GM12878 (cell line): ENCODE measurements around the gene ASIC1. TPM values are rescaled to one million over a fixed set of nuclear protein-coding genes. Genes with fewer than 3 reads are reported as not detected.

ENCODE experiments used
- ATAC-seq: fragments of 200-7000 bp; cut with Tn5 transposase; 3 replicates; pipeline ENCODE4 v1.9.1; 2020; ENCODE audit warnings: mild to moderate bottlenecking, moderate library complexity
- BruUV-seq: library from RNA; stranded (reverse); fragments of 400-500 nt; replicated peaks from 2 replicates; lab custom pipeline; 2021; lab: Mats Ljungman, UMichigan
- CTCF ChIA-PET: fragments of 300-600 bp; sonication (Branson Sonifier 250); formaldehyde crosslinking; extraction: SDS; loops from one replicate; lab custom pipeline; 2021; ENCODE audit warnings: inconsistent platforms; lab: Yijun Ruan, JAX
- POLR2A ChIA-PET: fragments of 350-600 bp; formaldehyde crosslinking; extraction: SDS; loops from one replicate; lab custom pipeline; 2021; ENCODE audit warnings: inconsistent platforms; lab: Charles Lee
- RAD21 ChIA-PET: fragments of 300-600 bp; sonication (Branson Sonifier 250); formaldehyde crosslinking; loops from one replicate; lab custom pipeline; 2023; ENCODE audit warnings: antibody characterized with exemption; ENCODE audit not compliant: unreplicated experiment; lab: Charles Lee
- SMC1A ChIA-PET: fragments of 300-600 bp; sonication (Branson Sonifier 250); formaldehyde crosslinking; loops from one replicate; lab custom pipeline; 2023; ENCODE audit not compliant: unreplicated experiment, uncharacterized antibody; lab: Charles Lee
- DNase-seq: peaks from one replicate; pipeline ENCODE4 v3.0.0-alpha.2; 2011; ENCODE audit warnings: low read depth, low spot score
- FAIRE-seq: peaks from 3 replicates; lab custom pipeline; 2011; peaks lifted over from hg19 to GRCh38; lab: Jason Lieb, UNC
- H2AFZ ChIP-seq: 2 replicates; pipeline ENCODE4 v1.6.0; 2011; ENCODE audit warnings: low read depth, low read length, control low read depth; ENCODE audit not compliant: control insufficient read depth
- H3K27ac ChIP-seq: 2 replicates; pipeline ENCODE4 v1.5.1; 2011; ENCODE audit warnings: control low read depth; ENCODE audit not compliant: control insufficient read depth, insufficient read depth
- H3K27me3 ChIP-seq, 2 experiments: replicated peaks in 1 of 2; 2 replicates each; pipeline versions ENCODE4 v1.6.0 to v1.6.1; 2011; ENCODE audit warnings: low read length in 1 of 2; ENCODE audit not compliant: control insufficient read depth in 2 of 2, insufficient read depth in 2 of 2
- H3K36me3 ChIP-seq, 2 experiments: 2 replicates each; pipeline ENCODE4 v1.5.1; 2011; ENCODE audit warnings: low read length in 1 of 2; ENCODE audit not compliant: control insufficient read depth in 2 of 2, insufficient read depth in 2 of 2
- H3K4me1 ChIP-seq: 2 replicates; pipeline ENCODE4 v1.6.1; 2011; ENCODE audit warnings: mild to moderate bottlenecking, low read length, moderate library complexity, mixed read lengths; ENCODE audit not compliant: control insufficient read depth, insufficient read depth
- H3K4me2 ChIP-seq: 2 replicates; pipeline ENCODE4 v1.6.0; 2011; ENCODE audit warnings: control low read depth; ENCODE audit not compliant: control insufficient read depth, insufficient read depth
- H3K4me3 ChIP-seq: fragments of 200-600 bp; sonication (generic); 2 replicates; pipeline ENCODE4 v1.5.1; 2016
- H3K79me2 ChIP-seq: 2 replicates; pipeline ENCODE4 v1.6.0; 2011; ENCODE audit warnings: low read length; ENCODE audit not compliant: control insufficient read depth, insufficient read depth
- H3K9ac ChIP-seq: 2 replicates; pipeline ENCODE4 v1.8.0; 2011; ENCODE audit warnings: low read length, control low read depth, mixed read lengths; ENCODE audit not compliant: control insufficient read depth, insufficient read depth
- H3K9me3 ChIP-seq: replicated peaks from 3 replicates; pipeline ENCODE4 v1.5.1; 2011; ENCODE audit warnings: mild to moderate bottlenecking, low read length; ENCODE audit not compliant: control insufficient read depth, insufficient read depth
- H4K20me1 ChIP-seq: 2 replicates; pipeline ENCODE4 v1.6.0; 2011; ENCODE audit not compliant: control insufficient read depth, insufficient read depth
- CBFB ChIP-seq: IDR thresholded peaks from 2 replicates; pipeline ENCODE4 v1.6.1; 2016; ENCODE audit warnings: antibody characterized with exemption, low read depth
- FOXM1 ChIP-seq: IDR thresholded peaks from 2 replicates; pipeline ENCODE4 v1.6.1; 2012; ENCODE audit warnings: low read depth, mild to moderate bottlenecking, inconsistent platforms, low read length, moderate library complexity
- GATAD2B ChIP-seq: fragments of 450-650 bp; conservative IDR thresholded peaks from 2 replicates; pipeline ENCODE4 v1.6.1; 2017; ENCODE audit warnings: low read depth, mild to moderate bottlenecking, moderate library complexity
- HDAC2 ChIP-seq: fragments of 200-600 bp; sonication (generic); IDR thresholded peaks from 2 replicates; pipeline ENCODE4 v1.6.1; 2017
- PML ChIP-seq: IDR thresholded peaks from 2 replicates; pipeline ENCODE4 v1.6.1; 2012; ENCODE audit warnings: low read length, inconsistent platforms
- POLR2AphosphoS2 ChIP-seq: IDR thresholded peaks from 2 replicates; pipeline ENCODE4 v1.6.1; 2011; ENCODE audit warnings: low read depth, mild to moderate bottlenecking, low read length, improper control_type of control experiment, moderate library complexity
- POU2F2 ChIP-seq: IDR thresholded peaks from 3 replicates; pipeline ENCODE4 v1.6.1; 2011; ENCODE audit warnings: low read depth, mild to moderate bottlenecking, low read length, borderline replicate concordance
- SMARCA5 ChIP-seq: fragments of 450-650 bp; IDR thresholded peaks from 2 replicates; pipeline ENCODE4 v1.6.1; 2017; ENCODE audit warnings: mild to moderate bottlenecking
- SMC3 ChIP-seq: IDR thresholded peaks from 2 replicates; pipeline ENCODE4 v1.6.1; 2011; ENCODE audit warnings: low read length, improper control_type of control experiment, borderline replicate concordance
- SREBF2 ChIP-seq: IDR thresholded peaks from 2 replicates; pipeline ENCODE4 v1.6.1; 2012; ENCODE audit warnings: mild to moderate bottlenecking, low read length
- USF2 ChIP-seq: IDR thresholded peaks from 2 replicates; pipeline ENCODE4 v1.6.1; 2011; ENCODE audit warnings: low read depth, low read length, improper control_type of control experiment, borderline replicate concordance
- WRNIP1 ChIP-seq: IDR thresholded peaks from 2 replicates; pipeline ENCODE4 v1.6.1; 2011; ENCODE audit warnings: low read depth, low read length, improper control_type of control experiment, borderline replicate concordance
- YBX1 ChIP-seq: fragments of 450-650 bp; IDR thresholded peaks from 2 replicates; pipeline ENCODE4 v1.6.1; 2016; ENCODE audit warnings: antibody characterized with exemption
- ZNF217 ChIP-seq: fragments of 450-650 bp; IDR thresholded peaks from 2 replicates; pipeline ENCODE4 v1.6.1; 2017; ENCODE audit warnings: antibody characterized with exemption, mild to moderate bottlenecking
- ZNF687 ChIP-seq: fragments of 450-650 bp; IDR thresholded peaks from 2 replicates; pipeline ENCODE4 v1.6.1; 2017; ENCODE audit warnings: mild to moderate bottlenecking, moderate library complexity
- WGBS: methylation state at CpG from one replicate; pipeline ENCODE4 v1.1.6; 2016; ENCODE audit warnings: low lambda C conversion rate; ENCODE audit not compliant: insufficient replicate concordance, insufficient coverage; ENCODE audit errors: missing lambda C conversion rate; 5-methylcytosine and 5-hydroxymethylcytosine counted together
- in situ Hi-C: fragments of 300-500 bp; cut with MboI; formaldehyde crosslinking; loops from 9 replicates; pipeline ENCODE4 v1.14.3; 2018; ENCODE audit warnings: mixed read lengths
- intact Hi-C: fragments of 100-400 bp; cut with micrococcal nuclease; formaldehyde crosslinking; loops from one replicate; pipeline ENCODE4 v1.14.2; 2022; ENCODE audit not compliant: unreplicated experiment
- polyA plus RNA-seq, 11 experiments: library from polyadenylated mRNA; depleted of rRNA in 4 of 11; unstranded in 6 of 11; stranded (reverse) in 5 of 11; fragments of >200 nt; fragmentation: Nextera tagmentation in 4 of 11; fragmentation: Illumina TruSeq in 1 of 11; extraction: Ambion mirVana in 4 of 11; extraction: Trizol in 1 of 11; gene quantifications; 1 replicate in 1 of 11; 2 replicates in 10 of 11; pipeline versions ENCODE4 v1.2.1 to v1.2.3, GENCODE V29; 2011 to 2016; ENCODE audit warnings: inconsistent platforms in 2 of 11, missing spikeins in 2 of 11, low read depth in 1 of 11
- total RNA-seq, 4 experiments: library from RNA; depleted of rRNA in 3 of 4; stranded (reverse); fragments of >200 nt in 3 of 4; fragmentation: Illumina TruSeq in 1 of 4; extraction: Trizol in 1 of 4; gene quantifications; 2 replicates each; pipeline versions ENCODE4 v1.2.1 to v1.2.3, GENCODE V29; 2013 to 2021
- TF ChIP-seq, protein P1 (sequence below), 3 experiments: IDR thresholded peaks in 2 of 3; conservative IDR thresholded peaks in 1 of 3; 2 replicates each; pipeline ENCODE4 v1.5.1; 2011; ENCODE audit warnings: low read depth in 3 of 3, low read length in 3 of 3, mild to moderate bottlenecking in 3 of 3, control low read depth in 2 of 3, moderate library complexity in 2 of 3, inconsistent platforms in 1 of 3, mixed read lengths in 1 of 3; ENCODE audit not compliant: control insufficient read depth in 2 of 3, insufficient read depth in 1 of 3; ENCODE audit errors: extremely low read depth in 1 of 3

Gene ASIC1
- total and polyA plus RNA-seq, 10 of the 15 experiments (the other 5 are each of a cell fraction or from before 2014, with no cell fraction given) = 0.02 to 0.28 (median 0.21) TPM; not detected in 4

GRCh38 chr12:50070314-50071060 is 13.1 kb downstream of the ASIC1 start:
- no peak for DNase-seq
- BruUV-seq = no TSS peak
- 20% methylated on average over 9 of the region's 9 CpGs for WGBS
- no peaks in the 10 kb centered on the region; a peak in 1 of 4 replicates for H3K27me3 ChIP-seq
- intact Hi-C loops = loop anchor here (1.0 to 10.0 kb wide), 4 partner anchors 31 to 334 kb away; partner anchors contain the start of gene LARP4
- H3K4me3 ChIP-seq = no peak overlapping the region
- H3K4me2 ChIP-seq = no peak overlapping the region
- in situ Hi-C loops = no loop called here
- ATAC-seq = peak; percentile 78
- H3K9ac ChIP-seq = no peak overlapping the region
- H4K20me1 ChIP-seq = no peaks in the 10 kb centered on the region
- no peaks in the 10 kb centered on the region for H3K4me1 ChIP-seq
- no peaks in the 10 kb centered on the region for H3K9me3 ChIP-seq
- SMC1A ChIA-PET = interaction anchor here (0.7 to 5.2 kb wide), 15 partner anchors 13 to 664 kb away, joined by 3 to 37 read pairs (median 4); partner anchors contain the start of gene SMARCD1
- no peaks in the 10 kb centered on the region for H3K36me3 ChIP-seq
- peak; percentile 97 for FAIRE-seq
- POLR2A ChIA-PET = interaction anchor here (0.5 to 1.6 kb wide), 3 partner anchors 103 to 404 kb away, joined by 3 to 4 read pairs (median 3); no protein-coding TSS in a partner anchor
- no peak overlapping the region for H3K27ac ChIP-seq
- no peak overlapping the region; the same call in 1 of the 2 replicates for H2AFZ ChIP-seq
- CTCF ChIA-PET = interaction anchor here (0.5 to 8.0 kb wide), 54 partner anchors 9 to 1615 kb away, joined by 3 to 121 read pairs (median 4); partner anchors contain the start of genes CERS5, COX14, RACGAP1 and SMARCD1
- no peaks in the 10 kb centered on the region for H3K79me2 ChIP-seq
- RAD21 ChIA-PET = interaction anchor here (0.7 to 7.3 kb wide), 8 partner anchors 13 to 329 kb away, joined by 3 to 74 read pairs (median 4); partner anchors contain the start of genes COX14 and TMBIM6
- no peak for TF ChIP-seq SREBF2
- 0 out of 2 replicates have a peak, but pooled peaks have one; percentile 26 for TF ChIP-seq GATAD2B
- no peak for TF ChIP-seq HDAC2
- TF ChIP-seq WRNIP1 = no peak
- TF ChIP-seq ZNF687 = no peak
- TF ChIP-seq POLR2AphosphoS2 = no peak
- no peak for TF ChIP-seq PML
- no peak for TF ChIP-seq CBFB
- TF ChIP-seq, protein P1, sequence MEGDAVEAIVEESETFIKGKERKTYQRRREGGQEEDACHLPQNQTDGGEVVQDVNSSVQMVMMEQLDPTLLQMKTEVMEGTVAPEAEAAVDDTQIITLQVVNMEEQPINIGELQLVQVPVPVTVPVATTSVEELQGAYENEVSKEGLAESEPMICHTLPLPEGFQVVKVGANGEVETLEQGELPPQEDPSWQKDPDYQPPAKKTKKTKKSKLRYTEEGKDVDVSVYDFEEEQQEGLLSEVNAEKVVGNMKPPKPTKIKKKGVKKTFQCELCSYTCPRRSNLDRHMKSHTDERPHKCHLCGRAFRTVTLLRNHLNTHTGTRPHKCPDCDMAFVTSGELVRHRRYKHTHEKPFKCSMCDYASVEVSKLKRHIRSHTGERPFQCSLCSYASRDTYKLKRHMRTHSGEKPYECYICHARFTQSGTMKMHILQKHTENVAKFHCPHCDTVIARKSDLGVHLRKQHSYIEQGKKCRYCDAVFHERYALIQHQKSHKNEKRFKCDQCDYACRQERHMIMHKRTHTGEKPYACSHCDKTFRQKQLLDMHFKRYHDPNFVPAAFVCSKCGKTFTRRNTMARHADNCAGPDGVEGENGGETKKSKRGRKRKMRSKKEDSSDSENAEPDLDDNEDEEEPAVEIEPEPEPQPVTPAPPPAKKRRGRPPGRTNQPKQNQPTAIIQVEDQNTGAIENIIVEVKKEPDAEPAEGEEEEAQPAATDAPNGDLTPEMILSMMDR (IDR thresholded peaks at IDR 0.05 in 2 of 3, conservative IDR thresholded peaks at IDR 0.05 in 1 of 3; ENCODE audit: control insufficient read depth in 2 of 3, extremely low read depth in 1 of 3, insufficient read depth in 1 of 3, low read depth in 3 of 3, low read length in 3 of 3) = peak; percentile 92 to 98 (median 98)
- no peak for TF ChIP-seq ZNF217
- TF ChIP-seq SMC3 = peak; percentile 86
- 0 out of 2 replicates have a peak, but pooled peaks have one; percentile 46 for TF ChIP-seq SMARCA5
- TF ChIP-seq FOXM1 = no peak
- TF ChIP-seq YBX1 = no peak
- no peak for TF ChIP-seq POU2F2
- no peak for TF ChIP-seq USF2
